HepG2 (cell line): ENCODE results near the gene AXIN2.

Experiments used
- POLR2A ChIP-seq, 2 experiments: IDR thresholded peaks; 2 replicates each; pipeline ENCODE4 v1.6.1; 2011; ENCODE audit warnings: low read depth in 2 of 2, low read length in 2 of 2, mild to moderate bottlenecking in 1 of 2, moderate library complexity in 1 of 2; ENCODE audit not compliant: insufficient read depth in 1 of 2
- RAD21 ChIP-seq: fragments of 450-650 bp; formaldehyde crosslinking; IDR thresholded peaks from 2 replicates; pipeline ENCODE4 v1.5.0; 2020; ENCODE audit warnings: mild to moderate bottlenecking
- SAP130 ChIP-seq: IDR thresholded peaks from 2 replicates; pipeline ENCODE4 v1.6.1; 2016; ENCODE audit warnings: low read depth
- ZNF792 ChIP-seq: IDR thresholded peaks from 2 replicates; pipeline ENCODE4 v1.6.1; 2016

GRCh38 chr17:65519462-65519861, 42.0 kb downstream of the AXIN2 start:
- no peak for TF ChIP-seq POLR2A (IDR thresholded peaks at IDR 0.05; ENCODE audit: insufficient read depth in 1 of 2, low read depth in 2 of 2, low read length in 2 of 2)
- no peak for TF ChIP-seq ZNF792 (CRISPR knock-in tag)
- TF ChIP-seq SAP130 (CRISPR knock-in tag) = no peak
- TF ChIP-seq RAD21 (CRISPR knock-in tag) = no peak
